Measurements from ENCODE around the gene SLC16A14.

The SLC16A14 gene

GRCh38 chr2:230042195-230042594 lies 26.5 kb downstream of the SLC16A14 start:
- DNase-seq: no peak

GRCh38 chr2:230023313-230023712 lies 45.4 kb downstream of the SLC16A14 start:
- DNase-seq: no peak

- no peak for DNase-seq
Observed at GRCh38 chr2:230019742-230020141, 49.0 kb downstream of the SLC16A14 start.

GRCh38 chr2:230018153-230018552 lies 50.6 kb downstream of the SLC16A14 start:
- DNase-seq: no peak

- DNase-seq: no peak
Observed at GRCh38 chr2:230016844-230017243, 51.9 kb downstream of the SLC16A14 start.

- no peak for DNase-seq
Observed at GRCh38 chr2:230012267-230012884, 56.3 kb downstream of the SLC16A14 start.

GRCh38 chr2:230011617-230012016 lies 57.1 kb downstream of the SLC16A14 start:
- DNase-seq: no peak

GRCh38 chr2:230010501-230010900 lies 58.2 kb downstream of the SLC16A14 start:
- DNase-seq: no peak

- DNase-seq: no peak
Observed at GRCh38 chr2:230008708-230009066, 60.0 kb downstream of the SLC16A14 start.

GRCh38 chr2:230007931-230008707 lies 60.6 kb downstream of the SLC16A14 start:
- peak; percentile 42 for DNase-seq

GRCh38 chr2:230000118-230000841 lies 68.4 kb downstream of the SLC16A14 start:
- DNase-seq: no peak

- DNase-seq: no peak
Observed at GRCh38 chr2:229997565-229997964, 71.2 kb downstream of the SLC16A14 start.

GRCh38 chr2:229996320-229996719 lies 72.4 kb downstream of the SLC16A14 start:
- DNase-seq: no peak

GRCh38 chr2:229993236-229993635 lies 75.5 kb downstream of the SLC16A14 start:
- DNase-seq: no peak

Measured in kidney glomerular epithelial cell (primary cell).